Hematopoietic multipotent progenitor cell (in vitro differentiated cells): ENCODE data around the gene ARFGAP2. TPM values are rescaled to one million over a fixed set of nuclear protein-coding genes. Genes with fewer than 3 reads are reported as not detected.
"Not testable (repeated sequence)": the region's sequence is repeated elsewhere in the genome, so short reads cannot be mapped to it uniquely, and the experiment has no call there.

ENCODE experiments used
- DNase-seq, 3 donors: peaks; one replicate each; pipeline ENCODE4 v3.0.0-alpha.2; 2011 to 2015; ENCODE audit warnings: low read depth in 2 of 3, low spot score in 2 of 3
- small RNA-seq: library from RNA; depleted of rRNA; stranded (forward); fragments of <200 nt; gene quantifications from one replicate; pipeline ENCODE3, GENCODE V24; 2012
- total RNA-seq: library from RNA; depleted of rRNA; stranded (reverse); fragments of >200 nt; gene quantifications from one replicate; pipeline ENCODE4 v1.2.3, GENCODE V29; 2012

The ARFGAP2 gene
- total RNA-seq, 1 donor = 276 TPM

GRCh38 chr11:47118958-47119688, 57.6 kb downstream of the ARFGAP2 start:
- DNase-seq = not testable (repeated sequence)

Small RNA genes within 50 kb of the gene (small RNA-seq; reads per million reads assigned to genes)
- not detected for gene MIR6745

Other genes starting within 250 kb of the ARFGAP2 start
- gene CSTPP1, start 240.1 kb downstream of the ARFGAP2 start, total RNA-seq = 52.8 TPM
- gene PACSIN3, start 9.6 kb upstream of the ARFGAP2 start, total RNA-seq = 1.9 TPM
- 25.9 TPM for gene DDB2, start 38.1 kb upstream of the ARFGAP2 start, total RNA-seq
- 37.4 TPM for gene ACP2, start 71.9 kb upstream of the ARFGAP2 start, total RNA-seq
- 69.5 TPM for gene NR1H3, start 81.1 kb upstream of the ARFGAP2 start, total RNA-seq
- gene MADD, start 93.3 kb upstream of the ARFGAP2 start, total RNA-seq = 116 TPM
- 0.27 TPM for gene MYBPC3, start 175.8 kb upstream of the ARFGAP2 start, total RNA-seq
- 99.6 TPM for gene SPI1, start 201.7 kb upstream of the ARFGAP2 start, total RNA-seq
- gene SLC39A13, start 231.7 kb upstream of the ARFGAP2 start, total RNA-seq = 26.4 TPM
- gene PSMC3, start 249.6 kb upstream of the ARFGAP2 start, total RNA-seq = 60.3 TPM